Fibroblast of peridontal ligament (primary cell): ENCODE data around the gene F10.

ENCODE experiments used
- DNase-seq: peaks from one replicate; pipeline ENCODE4 v3.0.0-alpha.2; 2010; ENCODE audit errors: extremely low read depth

The F10 gene

GRCh38 chr13:113137691-113138298 lies 15.2 kb downstream of the F10 start:
- no peak for DNase-seq

GRCh38 chr13:113138792-113139551 lies 16.4 kb downstream of the F10 start:
- DNase-seq = no peak

GRCh38 chr13:113139577-113139976 lies 17.0 kb downstream of the F10 start:
- DNase-seq = no peak

- DNase-seq = no peak
Measured at GRCh38 chr13:113140677-113141600, 18.3 kb downstream of the F10 start.

GRCh38 chr13:113141601-113141970 lies 19.0 kb downstream of the F10 start:
- DNase-seq = no peak

- no peak for DNase-seq
Measured at GRCh38 chr13:113142876-113143275, 20.3 kb downstream of the F10 start.

GRCh38 chr13:113143466-113144254 lies 21.1 kb downstream of the F10 start:
- DNase-seq = no peak

- no peak for DNase-seq
Measured at GRCh38 chr13:113144255-113144629, 21.6 kb downstream of the F10 start.

GRCh38 chr13:113145496-113145895 lies 22.9 kb downstream of the F10 start:
- no peak for DNase-seq

GRCh38 chr13:113145911-113146598 lies 23.5 kb downstream of the F10 start:
- DNase-seq = no peak

- no peak for DNase-seq
Measured at GRCh38 chr13:113146750-113147149, 24.2 kb downstream of the F10 start.

GRCh38 chr13:113147206-113147605 lies 24.6 kb downstream of the F10 start:
- DNase-seq = no peak

GRCh38 chr13:113148407-113148806 lies 25.8 kb downstream of the F10 start:
- DNase-seq = no peak

- no peak for DNase-seq
Measured at GRCh38 chr13:113148940-113149503, 26.4 kb downstream of the F10 start.

GRCh38 chr13:113149711-113150549 lies 27.3 kb downstream of the F10 start:
- DNase-seq = no peak

- no peak for DNase-seq
Measured at GRCh38 chr13:113150550-113151365, 28.2 kb downstream of the F10 start.

- peak; percentile 73 for DNase-seq
Measured at GRCh38 chr13:113151745-113152690, 29.4 kb downstream of the F10 start.

GRCh38 chr13:113152691-113152983 lies 30.0 kb downstream of the F10 start:
- peak; percentile 35 for DNase-seq
